SK-N-SH (cell line): ENCODE results near the gene IL1RAP. TPM values are rescaled to one million over a fixed set of nuclear protein-coding genes. Genes with fewer than 3 reads are reported as not detected.

Source experiments
- polyA plus RNA-seq, 3 experiments: library from polyadenylated mRNA; depleted of rRNA; stranded (reverse); fragments of >200 nt; gene quantifications; 2 replicates each; pipeline ENCODE4 v1.2.3, GENCODE V29; 2012

The IL1RAP gene
- polyA plus RNA-seq, 1 of the 3 experiments (the other 2 are of a cell fraction) = 7.6 TPM

Other genes with a start within 250 kb of the IL1RAP start
- gene CLDN1, start 191.6 kb upstream of the IL1RAP start, polyA plus RNA-seq (2012; rRNA removed) = 0.82 and 1.8 TPM in 2 replicates
- gene CLDN16, start 125.9 kb upstream of the IL1RAP start, polyA plus RNA-seq (2012; rRNA removed) = 0.02 TPM in 2 replicates
- gene TMEM207, start 64.2 kb upstream of the IL1RAP start, polyA plus RNA-seq (2012; rRNA removed) = not detected in 2 replicates